H9 (cell line): ENCODE results near the gene BMP2K. TPM values are rescaled to one million over a fixed set of nuclear protein-coding genes. Genes with fewer than 3 reads are reported as not detected.

Experiments used
- DNase-seq: peaks from one replicate; pipeline ENCODE4 v3.0.0-alpha.2; 2017
- H2AFZ ChIP-seq: one replicate; pipeline ENCODE4 v1.6.1; 2013; ENCODE audit warnings: mild to moderate bottlenecking, low read length, control low read depth, moderate library complexity
- H2AK5ac ChIP-seq: 2 replicates; pipeline ENCODE4 v1.6.1; 2013; ENCODE audit warnings: low read length, control low read depth, mixed read lengths; ENCODE audit not compliant: insufficient read length
- H2BK120ac ChIP-seq: one replicate; pipeline ENCODE4 v1.6.1; 2013; ENCODE audit warnings: low read depth, mild to moderate bottlenecking, low read length, control low read depth, inconsistent platforms; ENCODE audit not compliant: poor library complexity, severe bottlenecking
- H2BK12ac ChIP-seq: 2 replicates; pipeline ENCODE4 v1.6.1; 2013; ENCODE audit warnings: low read length, control low read depth, mixed read lengths, low read depth; ENCODE audit not compliant: insufficient read length
- H2BK15ac ChIP-seq: 2 replicates; pipeline ENCODE4 v1.6.1; 2013; ENCODE audit warnings: low read depth, low read length, control low read depth
- H2BK20ac ChIP-seq: one replicate; pipeline ENCODE4 v1.6.1; 2013; ENCODE audit warnings: low read depth, mild to moderate bottlenecking, low read length, control low read depth, inconsistent platforms; ENCODE audit not compliant: poor library complexity, severe bottlenecking
- H2BK5ac ChIP-seq: 2 replicates; pipeline ENCODE4 v1.6.1; 2013; ENCODE audit warnings: low read length, control low read depth, mixed read lengths; ENCODE audit not compliant: insufficient read length
- H3K14ac ChIP-seq: 2 replicates; pipeline ENCODE4 v1.6.1; 2013; ENCODE audit warnings: low read length, control low read depth; ENCODE audit not compliant: insufficient read depth
- H3K18ac ChIP-seq: 2 replicates; pipeline ENCODE4 v1.6.1; 2013; ENCODE audit warnings: low read depth, mild to moderate bottlenecking, mixed read lengths, low read length, control low read depth; ENCODE audit not compliant: insufficient read length
- H3K23ac ChIP-seq: 2 replicates; pipeline ENCODE4 v1.6.1; 2013; ENCODE audit warnings: low read length, control low read depth, mixed read lengths, low read depth; ENCODE audit not compliant: insufficient read length
- H3K23me2 ChIP-seq: 2 replicates; pipeline ENCODE4 v1.6.1; 2013; ENCODE audit warnings: low read depth, mild to moderate bottlenecking, mixed read lengths, low read length, control low read depth; ENCODE audit not compliant: insufficient read length, poor library complexity, severe bottlenecking
- H3K27ac ChIP-seq: 2 replicates; pipeline ENCODE4 v1.5.1; 2013; ENCODE audit warnings: low read length, control low read depth, mixed read lengths, low read depth; ENCODE audit not compliant: insufficient read length
- H3K27me3 ChIP-seq: 2 replicates; pipeline ENCODE4 v1.6.1; 2013; ENCODE audit warnings: low read length, control low read depth, inconsistent platforms; ENCODE audit not compliant: insufficient read depth
- H3K4ac ChIP-seq: 2 replicates; pipeline ENCODE4 v1.6.1; 2013; ENCODE audit warnings: low read depth, mild to moderate bottlenecking, control low read depth, inconsistent platforms, low read length, moderate library complexity
- H3K4me1 ChIP-seq: 2 replicates; pipeline ENCODE4 v1.6.1; 2013; ENCODE audit warnings: low read length, control low read depth, inconsistent platforms; ENCODE audit not compliant: insufficient read depth
- H3K4me2 ChIP-seq: 2 replicates; pipeline ENCODE4 v1.6.1; 2013; ENCODE audit warnings: low read length, control low read depth, mixed read lengths; ENCODE audit not compliant: insufficient read length, insufficient read depth
- H3K56ac ChIP-seq: 2 replicates; pipeline ENCODE4 v1.6.1; 2013; ENCODE audit warnings: low read depth, mild to moderate bottlenecking, mixed read lengths, low read length, control low read depth; ENCODE audit not compliant: insufficient read length
- H3K79me1 ChIP-seq: 2 replicates; pipeline ENCODE4 v1.6.1; 2013; ENCODE audit warnings: low read depth, mild to moderate bottlenecking, moderate library complexity, low read length, control low read depth, inconsistent platforms; ENCODE audit not compliant: insufficient read depth, poor library complexity, severe bottlenecking
- H3K79me2 ChIP-seq: 2 replicates; pipeline ENCODE4 v1.6.1; 2013; ENCODE audit warnings: low read length, control low read depth, inconsistent platforms; ENCODE audit not compliant: insufficient read depth
- H3K9ac ChIP-seq: 2 replicates; pipeline ENCODE4 v1.6.1; 2013; ENCODE audit warnings: low read length, control low read depth, mixed read lengths; ENCODE audit not compliant: insufficient read length; ENCODE audit errors: extremely low read depth
- H3K9me3 ChIP-seq: one replicate; pipeline ENCODE4 v1.6.1; 2013; ENCODE audit warnings: low read depth, low read length, inconsistent platforms; ENCODE audit not compliant: control insufficient read depth
- H3T11ph ChIP-seq: one replicate; pipeline ENCODE4 v1.6.1; 2013; ENCODE audit warnings: mild to moderate bottlenecking, low read length, control low read depth, inconsistent platforms
- H4K20me1 ChIP-seq: one replicate; pipeline ENCODE4 v1.6.1; 2013; ENCODE audit not compliant: control insufficient read depth, insufficient read length, insufficient read depth
- H4K5ac ChIP-seq: 2 replicates; pipeline ENCODE4 v1.6.1; 2013; ENCODE audit warnings: low read depth, mild to moderate bottlenecking, mixed read lengths, low read length, control low read depth; ENCODE audit not compliant: insufficient read length
- H4K8ac ChIP-seq: replicated peaks from 2 replicates; pipeline ENCODE4 v1.6.1; 2013; ENCODE audit warnings: low read length, control low read depth, mixed read lengths, low read depth; ENCODE audit not compliant: insufficient read length
- H4K91ac ChIP-seq: 2 replicates; pipeline ENCODE4 v1.6.1; 2013; ENCODE audit warnings: low read depth, mild to moderate bottlenecking, moderate library complexity, mixed read lengths, low read length, control low read depth; ENCODE audit not compliant: insufficient read length
- H3K27ac Mint-ChIP-seq, 3 experiments: 2 replicates in 2 of 3; 3 replicates in 1 of 3; pipeline ENCODE4 v1.8.0; 2020 to 2021; ENCODE audit warnings: mixed read lengths in 3 of 3, mild to moderate bottlenecking in 1 of 3, moderate library complexity in 1 of 3
- H3K27me3 Mint-ChIP-seq: 2 replicates; pipeline ENCODE4 v1.8.0; 2021; ENCODE audit warnings: low read depth, mild to moderate bottlenecking, moderate library complexity, mixed read lengths
- H3K36me3 Mint-ChIP-seq, 3 experiments: 2 replicates in 2 of 3; 3 replicates in 1 of 3; pipeline ENCODE4 v1.8.0; 2020 to 2021; ENCODE audit warnings: low read depth in 3 of 3, mixed read lengths in 3 of 3; ENCODE audit not compliant: insufficient read depth in 1 of 3
- H3K4me1 Mint-ChIP-seq, 2 experiments: 2 replicates each; pipeline ENCODE4 v1.8.0; 2020; ENCODE audit warnings: mixed read lengths in 2 of 2
- H3K4me3 Mint-ChIP-seq, 2 experiments: 2 replicates in 1 of 2; 3 replicates in 1 of 2; pipeline ENCODE4 v1.8.0; 2020 to 2021; ENCODE audit warnings: mild to moderate bottlenecking in 2 of 2, mixed read lengths in 2 of 2, moderate library complexity in 1 of 2
- H3K9me3 Mint-ChIP-seq, 2 experiments: 2 replicates in 1 of 2; 3 replicates in 1 of 2; pipeline ENCODE4 v1.8.0; 2020; ENCODE audit warnings: mild to moderate bottlenecking in 2 of 2, mixed read lengths in 2 of 2, moderate library complexity in 1 of 2
- CTCF ChIP-seq: fragments of 200-600 bp; sonication (generic); conservative IDR thresholded peaks from 3 replicates; pipeline ENCODE4 v1.8.0; 2021; ENCODE audit warnings: antibody characterized with exemption, mild to moderate bottlenecking
- WGBS: extraction: QIAGEN DNeasy Blood & Tissue Kit; methylation state at CpG from one replicate; pipeline ENCODE4 v1.1.7; 2013; ENCODE audit warnings: missing lambda C conversion rate, low lambda C conversion rate, mixed read lengths; ENCODE audit not compliant: insufficient read length; ENCODE audit errors: extremely low coverage; 5-methylcytosine and 5-hydroxymethylcytosine counted together
- total RNA-seq: library from RNA; stranded (reverse); gene quantifications from 2 replicates; pipeline ENCODE4 v1.2.1, GENCODE V29; 2021

BMP2K gene
- total RNA-seq, 1 experiment from 2014 or later, result 26.4 TPM

- no peaks in the 10 kb centered on the region for H3K27me3 ChIP-seq
These were observed 43.6 kb upstream of the BMP2K start for GRCh38 chr4:78732332-78733104.

More at GRCh38 chr4:78732332-78733104, 43.6 kb upstream of the BMP2K start:
- Histone ChIP-seq H2BK15ac (no peak overlapping the region), H3K4me2 (no peak overlapping the region), H2BK12ac (no peak overlapping the region), H4K8ac (no peak overlapping the region), H2AFZ (no peak overlapping the region), H3K27ac (no peak overlapping the region), H3K9ac (no peak overlapping the region), H2AK5ac (no peak overlapping the region), H3K79me1 (no peaks in the 10 kb centered on the region), H4K91ac (no peak overlapping the region), H3K9me3 (no peaks in the 10 kb centered on the region), H3K4ac (no peak overlapping the region), H3K14ac (no peak overlapping the region), H3K79me2 (no peaks in the 10 kb centered on the region), H3K4me1 (no peaks in the 10 kb centered on the region), H3K23me2 (no peaks in the 10 kb centered on the region), H3T11ph (no peak overlapping the region), H2BK120ac (no peak overlapping the region), H3K18ac (no peak overlapping the region), H2BK5ac (no peak overlapping the region), H2BK20ac (no peak overlapping the region), H4K5ac (no peak overlapping the region), H3K23ac (no peak overlapping the region), H4K20me1 (no peaks in the 10 kb centered on the region), H3K56ac (no peak overlapping the region)
- no peak for TF ChIP-seq CTCF
- H3K36me3 Mint-ChIP-seq, result no peaks in the 10 kb centered on the region
- no peak for DNase-seq
- H3K9me3 Mint-ChIP-seq, result no peaks in the 10 kb centered on the region
- no peak overlapping the region for H3K4me3 Mint-ChIP-seq
- H3K4me1 Mint-ChIP-seq, result no peaks in the 10 kb centered on the region; a peak in 1 of 4 replicates
- no peaks in the 10 kb centered on the region; the same call in 1 of the 2 replicates for H3K27me3 Mint-ChIP-seq
- no peak overlapping the region for H3K27ac Mint-ChIP-seq
- WGBS, result no CpG with 5 or more reads among the region's 3 CpGs
